ENCODE data around the gene KIF1C.

The KIF1C gene

GRCh38 chr17:4986403-4986802, 11.3 kb upstream of the KIF1C start:
- DNase-seq (ENCODE audit: low spot score), result no peak
- TF ChIP-seq, protein P1, sequence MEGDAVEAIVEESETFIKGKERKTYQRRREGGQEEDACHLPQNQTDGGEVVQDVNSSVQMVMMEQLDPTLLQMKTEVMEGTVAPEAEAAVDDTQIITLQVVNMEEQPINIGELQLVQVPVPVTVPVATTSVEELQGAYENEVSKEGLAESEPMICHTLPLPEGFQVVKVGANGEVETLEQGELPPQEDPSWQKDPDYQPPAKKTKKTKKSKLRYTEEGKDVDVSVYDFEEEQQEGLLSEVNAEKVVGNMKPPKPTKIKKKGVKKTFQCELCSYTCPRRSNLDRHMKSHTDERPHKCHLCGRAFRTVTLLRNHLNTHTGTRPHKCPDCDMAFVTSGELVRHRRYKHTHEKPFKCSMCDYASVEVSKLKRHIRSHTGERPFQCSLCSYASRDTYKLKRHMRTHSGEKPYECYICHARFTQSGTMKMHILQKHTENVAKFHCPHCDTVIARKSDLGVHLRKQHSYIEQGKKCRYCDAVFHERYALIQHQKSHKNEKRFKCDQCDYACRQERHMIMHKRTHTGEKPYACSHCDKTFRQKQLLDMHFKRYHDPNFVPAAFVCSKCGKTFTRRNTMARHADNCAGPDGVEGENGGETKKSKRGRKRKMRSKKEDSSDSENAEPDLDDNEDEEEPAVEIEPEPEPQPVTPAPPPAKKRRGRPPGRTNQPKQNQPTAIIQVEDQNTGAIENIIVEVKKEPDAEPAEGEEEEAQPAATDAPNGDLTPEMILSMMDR (IDR thresholded peaks at IDR 0.05; ENCODE audit: borderline replicate concordance, control extremely low read depth, extremely low read depth, insufficient read depth, missing control alignments), result no peak
- in situ Hi-C loops (cut with MboI; ENCODE audit: low sequenced_read_pairs, unreplicated experiment), result no loop called here

DNA sequence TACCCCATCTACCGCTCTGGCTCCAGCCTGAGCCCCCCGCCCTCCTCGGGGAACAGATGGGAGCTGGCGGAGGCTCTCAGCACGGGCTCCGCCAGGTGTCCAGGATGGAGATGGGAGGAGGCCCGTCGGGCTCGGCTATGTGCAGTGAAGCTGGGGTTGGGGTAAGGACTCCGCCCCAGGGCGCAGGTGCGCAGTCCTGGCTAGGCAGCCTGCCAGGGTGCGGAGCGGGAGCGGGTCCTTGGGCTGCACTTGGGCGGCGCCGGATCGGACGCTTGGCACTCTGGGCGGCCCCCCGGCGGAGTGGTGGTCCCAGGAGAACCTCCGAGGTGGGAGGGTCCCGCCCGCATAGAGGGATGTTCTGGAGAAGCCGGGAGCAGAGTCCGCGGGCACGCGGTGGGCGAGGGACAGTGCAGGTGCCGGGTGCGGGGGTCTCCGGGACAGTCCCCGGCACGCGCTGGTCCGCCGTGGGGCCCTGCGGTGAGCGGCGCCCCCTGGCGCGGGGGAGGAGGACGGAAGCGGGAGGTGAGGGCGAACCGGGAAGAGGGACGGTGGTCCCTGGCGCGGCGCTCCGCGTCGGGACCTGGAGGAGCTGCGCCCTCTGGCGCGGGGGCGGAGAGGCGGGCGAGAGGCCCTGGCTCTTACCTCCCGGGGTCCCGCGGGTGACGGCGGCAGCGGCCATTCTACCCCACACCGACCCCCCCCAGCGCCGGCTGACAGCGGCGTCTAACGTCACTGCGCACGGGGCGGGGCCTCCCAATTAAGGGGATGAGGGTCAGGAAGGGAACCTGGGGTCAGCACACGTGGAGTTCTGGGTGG, 10.6 kb upstream of the KIF1C start, which contains the start of gene CAMTA2:
Gene CAMTA2, minus strand, starts transcription at position 725 of the 816 bp plus-strand sequence. CDS start 1,453 bp downstream, outside the sequence.
- TF ChIP-seq, protein P1 (IDR thresholded peaks at IDR 0.05; ENCODE audit: borderline replicate concordance, control extremely low read depth, extremely low read depth, insufficient read depth, missing control alignments), result peak; percentile 63
- peak; percentile 92 for DNase-seq (ENCODE audit: low spot score)
- in situ Hi-C loops (cut with MboI; ENCODE audit: low sequenced_read_pairs, unreplicated experiment), result no loop called here

DNA sequence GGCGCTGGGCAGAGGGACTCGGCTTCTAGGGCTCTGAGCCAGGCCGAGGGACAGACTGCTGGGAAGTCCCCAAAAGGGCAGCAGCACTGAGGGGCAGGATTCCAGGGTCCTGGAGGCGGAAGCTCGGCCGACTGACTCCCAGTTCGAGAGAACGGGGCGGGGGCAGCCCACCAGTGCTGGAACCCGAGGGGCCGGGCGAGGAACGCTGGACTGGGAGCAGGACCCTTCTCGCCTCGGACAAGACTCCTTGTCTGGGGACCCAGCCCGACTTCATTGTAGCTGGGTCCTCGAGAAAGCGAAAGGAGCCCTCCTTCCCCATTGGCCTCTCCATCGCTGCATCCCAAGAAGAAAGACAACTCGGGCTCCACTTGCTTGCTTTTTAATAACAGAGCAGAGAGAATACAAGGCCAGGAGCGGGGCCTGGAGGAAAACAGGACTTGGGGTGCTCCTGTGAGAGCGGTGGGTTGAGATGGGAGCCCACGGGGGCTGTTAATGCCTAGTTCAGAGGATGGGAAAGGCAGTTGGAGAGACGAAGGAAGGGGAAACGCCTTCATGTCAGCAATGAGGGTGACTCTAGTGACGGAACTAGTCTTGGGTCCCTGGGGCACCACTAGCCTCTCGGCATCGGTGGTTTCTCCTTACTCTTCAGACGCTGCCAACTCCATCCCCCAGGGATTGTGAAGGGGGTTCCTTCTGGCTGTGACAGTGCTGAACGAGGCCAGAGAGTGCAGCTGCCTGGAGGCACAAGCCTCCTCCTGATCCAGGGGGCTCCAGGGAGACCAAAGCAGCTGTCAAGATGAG, 9.8 kb upstream of the KIF1C start:
- in situ Hi-C loops (cut with MboI; ENCODE audit: low sequenced_read_pairs, unreplicated experiment), result no loop called here
- no peak for DNase-seq (ENCODE audit: low spot score)
- TF ChIP-seq, protein P1 (IDR thresholded peaks at IDR 0.05; ENCODE audit: borderline replicate concordance, control extremely low read depth, extremely low read depth, insufficient read depth, missing control alignments), result no peak

- in situ Hi-C loops (cut with MboI; ENCODE audit: low sequenced_read_pairs, unreplicated experiment), result no loop called here
- TF ChIP-seq, protein P1 (IDR thresholded peaks at IDR 0.05; ENCODE audit: borderline replicate concordance, control extremely low read depth, extremely low read depth, insufficient read depth, missing control alignments), result no peak
- DNase-seq (ENCODE audit: low spot score), result no peak
Measured at GRCh38 chr17:4994081-4994595, 3.6 kb upstream of the KIF1C start.

DNA sequence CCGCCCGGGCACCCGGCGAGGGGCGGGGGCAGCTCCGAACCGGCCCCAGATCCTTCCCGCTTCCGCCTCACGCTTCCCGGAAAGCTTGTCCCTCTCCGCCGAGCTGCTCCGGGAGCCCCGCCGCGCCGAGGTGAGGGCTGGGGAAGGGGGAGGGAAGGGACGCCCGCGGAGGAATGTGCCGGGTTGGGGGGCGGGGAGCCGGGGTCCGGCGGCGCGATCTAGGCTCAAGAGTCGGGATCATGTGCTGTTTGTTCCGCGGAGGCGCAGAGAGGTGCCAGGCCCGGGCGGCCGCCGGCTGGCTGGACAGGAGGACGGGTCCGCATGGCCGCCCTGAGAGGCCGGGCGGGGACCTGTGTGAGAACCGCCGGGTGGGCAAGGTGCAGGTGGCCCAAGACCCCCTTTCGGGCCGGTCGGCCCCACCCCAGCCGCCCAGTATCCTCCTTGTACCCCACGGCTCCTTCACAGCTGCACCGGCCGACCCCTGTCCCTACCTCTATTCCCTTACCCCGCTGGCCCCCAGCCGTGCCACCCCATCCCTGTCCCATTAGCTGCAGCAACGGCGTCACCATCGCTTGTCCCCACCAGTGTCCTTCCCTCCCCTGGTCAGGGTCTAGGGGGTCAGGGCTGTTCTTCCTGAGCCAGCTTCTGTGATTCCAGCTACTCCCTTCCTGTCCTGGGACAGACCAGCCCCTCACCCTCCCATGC, 429 bp downstream of the KIF1C start:
- in situ Hi-C loops (cut with MboI; ENCODE audit: low sequenced_read_pairs, unreplicated experiment), result no loop called here
- DNase-seq (ENCODE audit: low spot score), result peak; percentile 64
- TF ChIP-seq, protein P1 (IDR thresholded peaks at IDR 0.05; ENCODE audit: borderline replicate concordance, control extremely low read depth, extremely low read depth, insufficient read depth, missing control alignments), result no peak
